Loucy (cell line): Measurements from ENCODE around the gene DMAP1.

ENCODE experiments used
- H2AFZ ChIP-seq: fragments of 200-600 bp; sonication (generic); 2 replicates; pipeline ENCODE4 v1.6.0; 2016; ENCODE audit warnings: antibody characterized with exemption, mild to moderate bottlenecking, low read length, moderate library complexity
- H3F3A ChIP-seq: fragments of 200-600 bp; 2 replicates; pipeline ENCODE4 v1.6.0; 2016; ENCODE audit warnings: antibody characterized with exemption, low read depth, mild to moderate bottlenecking
- H3K27me3 ChIP-seq: fragments of 200-600 bp; sonication (generic); 2 replicates; pipeline ENCODE4 v1.6.1; 2014; ENCODE audit warnings: low read length, mild to moderate bottlenecking; ENCODE audit not compliant: insufficient read depth, poor library complexity, severe bottlenecking
- H3K36me3 ChIP-seq: fragments of 200-600 bp; sonication (generic); 2 replicates; pipeline ENCODE4 v1.6.1; 2016; ENCODE audit warnings: low read length; ENCODE audit not compliant: insufficient read depth
- H3K4me1 ChIP-seq: fragments of 200-600 bp; sonication (generic); 2 replicates; pipeline ENCODE4 v1.5.1; 2014; ENCODE audit warnings: low read length, mild to moderate bottlenecking; ENCODE audit not compliant: insufficient read depth, poor library complexity, severe bottlenecking
- H3K4me2 ChIP-seq: fragments of 200-600 bp; sonication (generic); 2 replicates; pipeline ENCODE4 v1.6.0; 2014; ENCODE audit warnings: antibody characterized with exemption, low read length, low read depth, mild to moderate bottlenecking; ENCODE audit not compliant: poor library complexity, severe bottlenecking
- H3K4me3 ChIP-seq: fragments of 200-600 bp; sonication (generic); 2 replicates; pipeline ENCODE4 v1.5.1; 2014; ENCODE audit warnings: low read length, mild to moderate bottlenecking, mixed read lengths; ENCODE audit not compliant: poor library complexity, severe bottlenecking
- H3K79me2 ChIP-seq: fragments of 200-600 bp; sonication (generic); 2 replicates; pipeline ENCODE4 v1.6.1; 2014; ENCODE audit warnings: low read length; ENCODE audit not compliant: insufficient read depth
- H3K9ac ChIP-seq: fragments of 200-600 bp; sonication (generic); 2 replicates; pipeline ENCODE4 v1.6.0; 2014; ENCODE audit warnings: mild to moderate bottlenecking, low read depth, low read length, moderate library complexity; ENCODE audit not compliant: poor library complexity, severe bottlenecking
- H3K9me2 ChIP-seq: fragments of 200-600 bp; sonication (generic); replicated peaks from 2 replicates; pipeline ENCODE4 v1.6.1; 2016; ENCODE audit warnings: low read depth, low read length, mixed read lengths
- H3K9me3 ChIP-seq: fragments of 200-600 bp; sonication (generic); 2 replicates; pipeline ENCODE4 v1.6.1; 2014; ENCODE audit warnings: mild to moderate bottlenecking, antibody characterized with exemption, low read length, low read depth; ENCODE audit not compliant: insufficient read depth
- H4K20me1 ChIP-seq: fragments of 200-600 bp; sonication (generic); 2 replicates; pipeline ENCODE4 v1.6.0; 2014; ENCODE audit warnings: antibody characterized with exemption, low read length, mild to moderate bottlenecking; ENCODE audit not compliant: insufficient read depth, poor library complexity, severe bottlenecking
- EZH2phosphoT487 ChIP-seq: fragments of 200-600 bp; IDR thresholded peaks from 2 replicates; pipeline ENCODE4 v1.6.1; 2018; ENCODE audit warnings: antibody characterized with exemption, mild to moderate bottlenecking, moderate library complexity, borderline replicate concordance
- TF ChIP-seq, protein P1 (sequence below): fragments of 200-600 bp; sonication (generic); conservative IDR thresholded peaks from 2 replicates; pipeline ENCODE4 v1.5.1; 2014; ENCODE audit warnings: mild to moderate bottlenecking, antibody characterized with exemption, low read length

Gene DMAP1

DNA sequence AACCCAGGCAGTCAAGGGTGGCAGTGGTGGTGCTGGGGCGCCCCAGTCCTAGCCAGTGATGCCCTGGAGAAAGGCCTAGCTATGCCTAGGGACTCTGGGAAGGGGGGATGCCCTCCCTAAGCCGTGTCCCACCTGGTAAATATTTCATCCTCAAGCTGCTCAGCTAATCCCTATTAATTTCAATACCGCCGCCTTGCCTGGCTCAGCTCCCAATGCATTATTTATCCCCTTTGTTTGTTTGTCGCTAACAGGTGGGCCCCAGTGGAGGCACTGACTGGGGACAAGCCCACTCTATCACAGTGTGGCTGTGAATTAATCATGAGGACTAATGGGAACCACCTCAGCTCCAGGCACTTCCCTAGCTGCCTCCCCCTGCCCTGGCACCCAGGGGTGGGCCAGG lies 22.5 kb downstream of the DMAP1 start:
- H4K20me1 ChIP-seq = no peaks in the 10 kb centered on the region

DNA sequence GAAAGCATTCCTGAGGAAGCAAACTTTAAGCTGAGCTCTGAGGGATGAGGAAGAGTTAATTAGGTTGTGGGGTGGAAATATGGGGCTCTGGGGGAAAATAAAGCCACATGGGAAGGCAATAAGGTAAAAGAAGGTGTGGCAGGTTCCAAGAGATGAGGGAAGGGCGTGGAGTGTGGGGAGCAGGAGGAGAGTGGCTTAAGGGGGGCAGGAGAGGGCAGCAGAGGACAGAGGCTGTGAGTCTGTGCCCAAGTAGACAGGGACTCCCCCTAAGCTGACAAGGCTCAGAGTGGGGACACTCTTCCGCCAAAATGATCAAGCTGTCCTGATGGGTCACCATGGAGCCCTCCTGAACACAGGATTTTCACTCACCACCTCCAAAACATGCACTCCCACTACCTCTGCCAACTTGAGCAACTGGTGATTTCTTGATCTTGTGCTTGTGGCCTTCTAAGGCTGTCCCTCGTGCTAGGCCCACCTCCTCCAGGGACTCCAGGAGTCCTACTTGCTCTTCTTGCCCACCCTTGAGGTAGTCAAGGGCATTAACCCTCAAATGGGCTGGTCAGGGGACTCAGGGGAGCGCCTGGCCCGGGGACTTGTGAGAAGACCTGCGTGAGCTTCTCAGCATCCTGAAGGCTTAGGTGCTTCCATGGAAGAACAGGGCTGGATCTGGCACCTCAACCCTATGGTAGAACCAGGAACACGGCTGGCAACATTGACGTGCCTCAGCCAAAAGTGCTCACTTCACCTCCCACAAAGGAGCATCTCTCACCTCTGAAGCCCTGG lies 23.4 kb downstream of the DMAP1 start:
- no peak overlapping the region for H3K9ac ChIP-seq
- no peaks in the 10 kb centered on the region for H3K79me2 ChIP-seq
- no peaks in the 10 kb centered on the region for H4K20me1 ChIP-seq
- H3K9me3 ChIP-seq = no peaks in the 10 kb centered on the region
- peaks cover 24% of the 10 kb centered on the region for H3K4me1 ChIP-seq
- H3K9me2 ChIP-seq = no peaks in the 10 kb centered on the region
- no peak overlapping the region for H2AFZ ChIP-seq
- no peak overlapping the region for H3K4me3 ChIP-seq
- no peaks in the 10 kb centered on the region; the same call in 1 of the 2 replicates for H3K36me3 ChIP-seq
- no peaks in the 10 kb centered on the region for H3F3A ChIP-seq
- no peak overlapping the region for H3K4me2 ChIP-seq
- H3K27me3 ChIP-seq = no peaks in the 10 kb centered on the region
- TF ChIP-seq, protein P1, sequence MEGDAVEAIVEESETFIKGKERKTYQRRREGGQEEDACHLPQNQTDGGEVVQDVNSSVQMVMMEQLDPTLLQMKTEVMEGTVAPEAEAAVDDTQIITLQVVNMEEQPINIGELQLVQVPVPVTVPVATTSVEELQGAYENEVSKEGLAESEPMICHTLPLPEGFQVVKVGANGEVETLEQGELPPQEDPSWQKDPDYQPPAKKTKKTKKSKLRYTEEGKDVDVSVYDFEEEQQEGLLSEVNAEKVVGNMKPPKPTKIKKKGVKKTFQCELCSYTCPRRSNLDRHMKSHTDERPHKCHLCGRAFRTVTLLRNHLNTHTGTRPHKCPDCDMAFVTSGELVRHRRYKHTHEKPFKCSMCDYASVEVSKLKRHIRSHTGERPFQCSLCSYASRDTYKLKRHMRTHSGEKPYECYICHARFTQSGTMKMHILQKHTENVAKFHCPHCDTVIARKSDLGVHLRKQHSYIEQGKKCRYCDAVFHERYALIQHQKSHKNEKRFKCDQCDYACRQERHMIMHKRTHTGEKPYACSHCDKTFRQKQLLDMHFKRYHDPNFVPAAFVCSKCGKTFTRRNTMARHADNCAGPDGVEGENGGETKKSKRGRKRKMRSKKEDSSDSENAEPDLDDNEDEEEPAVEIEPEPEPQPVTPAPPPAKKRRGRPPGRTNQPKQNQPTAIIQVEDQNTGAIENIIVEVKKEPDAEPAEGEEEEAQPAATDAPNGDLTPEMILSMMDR = no peak; the same call in 1 of the 2 replicates
- TF ChIP-seq EZH2phosphoT487 = no peak

More for the DNA sequence above, 22.5 kb downstream of the DMAP1 start:
- no peaks in the 10 kb centered on the region for H3K79me2 ChIP-seq
- H3K4me2 ChIP-seq = no peak overlapping the region
- no peaks in the 10 kb centered on the region for H3K9me2 ChIP-seq
- no peaks in the 10 kb centered on the region for H3F3A ChIP-seq
- H3K27me3 ChIP-seq = no peaks in the 10 kb centered on the region
- peaks cover 24% of the 10 kb centered on the region for H3K4me1 ChIP-seq
- no peaks in the 10 kb centered on the region; the same call in 1 of the 2 replicates for H3K36me3 ChIP-seq
- H3K9ac ChIP-seq = no peak overlapping the region
- no peak overlapping the region for H2AFZ ChIP-seq
- no peaks in the 10 kb centered on the region for H3K9me3 ChIP-seq
- TF ChIP-seq, protein P1 = no peak
- TF ChIP-seq EZH2phosphoT487 = no peak
- H3K4me3 ChIP-seq = no peak overlapping the region

DNA sequence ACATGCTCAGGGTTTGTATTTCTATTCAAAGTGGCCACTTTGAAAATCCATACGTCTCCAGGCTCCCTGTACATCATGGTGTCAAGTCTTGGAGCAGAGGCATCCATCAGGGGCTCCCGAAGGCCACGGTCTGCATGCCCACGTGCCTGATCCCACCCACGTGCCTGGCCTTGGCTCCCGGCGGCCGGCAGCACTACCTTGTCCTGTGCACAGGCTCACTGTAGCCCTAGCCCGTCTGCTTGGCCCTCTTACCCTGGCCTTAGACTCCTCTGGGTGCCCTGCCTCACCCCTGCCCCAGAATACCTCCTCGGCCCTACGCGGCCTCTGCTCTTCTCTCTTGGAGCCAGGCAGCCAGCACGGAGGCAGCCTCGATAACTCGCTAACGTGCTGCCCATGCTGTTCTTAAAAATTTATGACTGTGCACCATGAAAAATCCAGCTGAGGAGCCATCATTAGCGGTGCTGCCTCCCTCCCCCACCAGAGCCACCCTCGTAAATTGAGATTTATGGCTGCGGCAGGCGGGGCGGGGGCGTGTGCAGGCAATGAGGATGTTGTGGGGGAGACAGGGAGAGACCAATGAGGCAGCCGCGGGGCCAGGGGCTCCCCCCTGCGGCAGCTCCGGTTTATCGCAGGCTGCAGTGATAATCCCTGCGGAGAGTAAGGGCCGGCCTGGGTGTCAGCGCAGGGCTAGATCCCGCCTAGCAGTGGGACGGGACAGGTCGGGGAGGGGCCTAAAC lies 24.6 kb downstream of the DMAP1 start:
- peak overlapping the region; percentile 27 for H3K9ac ChIP-seq
- H3K9me2 ChIP-seq = no peaks in the 10 kb centered on the region
- H3K4me3 ChIP-seq = no peak overlapping the region
- no peaks in the 10 kb centered on the region for H3K79me2 ChIP-seq
- H3K9me3 ChIP-seq = no peaks in the 10 kb centered on the region
- peaks cover 24% of the 10 kb centered on the region for H3K4me1 ChIP-seq
- H3K36me3 ChIP-seq = no peaks in the 10 kb centered on the region; the same call in 1 of the 2 replicates
- peak overlapping the region; percentile 38 for H3K4me2 ChIP-seq
- TF ChIP-seq EZH2phosphoT487 = no peak
- TF ChIP-seq, protein P1 = peak; percentile 74
- no peaks in the 10 kb centered on the region for H4K20me1 ChIP-seq
- no peak overlapping the region for H2AFZ ChIP-seq
- no peaks in the 10 kb centered on the region for H3F3A ChIP-seq
- no peaks in the 10 kb centered on the region for H3K27me3 ChIP-seq
